HG02610 (cell line): ENCODE results near the gene CLDN6.

Source experiments
- ATAC-seq: cut with Tn5 transposase; IDR thresholded peaks from one replicate; pipeline ENCODE4 v1.9.1; 2021; ENCODE audit warnings: mild to moderate bottlenecking, moderate library complexity; ENCODE audit not compliant: unreplicated experiment

The CLDN6 gene

GRCh38 chr16:3029491-3030221 is 11.7 kb upstream of the CLDN6 start:
- ATAC-seq, result no peak

GRCh38 chr16:3028716-3029319 is 10.8 kb upstream of the CLDN6 start:
- no peak for ATAC-seq

GRCh38 chr16:3027983-3028715 is 10.2 kb upstream of the CLDN6 start:
- ATAC-seq, result peak; percentile 21

- no peak for ATAC-seq
Measured at GRCh38 chr16:3027489-3027795, 9.5 kb upstream of the CLDN6 start.

- ATAC-seq, result no peak
Measured at GRCh38 chr16:3026609-3027488, 8.9 kb upstream of the CLDN6 start.

- ATAC-seq, result no peak
Measured at GRCh38 chr16:3026003-3026378, 8.0 kb upstream of the CLDN6 start.

- ATAC-seq, result no peak
Measured at GRCh38 chr16:3025032-3026002, 7.3 kb upstream of the CLDN6 start.

GRCh38 chr16:3023669-3024478 is 5.9 kb upstream of the CLDN6 start, which contains the start of the genes HCFC1R1 and THOC6:
HCFC1R1 (minus strand) TSS chr16:3023942; CDS start chr16:3023941, 1 bp downstream.
THOC6 (plus strand) TSS chr16:3024035; CDS start chr16:3024327, 292 bp downstream.
- peak; percentile 76 for ATAC-seq

GRCh38 chr16:3023415-3023668 is 5.4 kb upstream of the CLDN6 start:
- no peak for ATAC-seq

GRCh38 chr16:3022684-3023414 is 4.9 kb upstream of the CLDN6 start:
- no peak for ATAC-seq

- ATAC-seq, result no peak
Measured at GRCh38 chr16:3022208-3022683, 4.3 kb upstream of the CLDN6 start.

GRCh38 chr16:3021449-3022207 is 3.6 kb upstream of the CLDN6 start:
- no peak for ATAC-seq

GRCh38 chr16:3020604-3021448 is 2.8 kb upstream of the CLDN6 start:
- ATAC-seq, result no peak

- ATAC-seq, result no peak
Measured at GRCh38 chr16:3020247-3020603, 2.2 kb upstream of the CLDN6 start, which contains the start of gene TNFRSF12A. TNFRSF12A (plus strand) TSS chr16:3020368; CDS start chr16:3020398, 30 bp downstream.

- no peak for ATAC-seq
Measured at GRCh38 chr16:3019594-3020246, 1.7 kb upstream of the CLDN6 start.

GRCh38 chr16:3017344-3017743 is 639 bp downstream of the CLDN6 start:
- ATAC-seq, result no peak
